Measurements from ENCODE around the gene CDX1.

CDX1 gene

DNA sequence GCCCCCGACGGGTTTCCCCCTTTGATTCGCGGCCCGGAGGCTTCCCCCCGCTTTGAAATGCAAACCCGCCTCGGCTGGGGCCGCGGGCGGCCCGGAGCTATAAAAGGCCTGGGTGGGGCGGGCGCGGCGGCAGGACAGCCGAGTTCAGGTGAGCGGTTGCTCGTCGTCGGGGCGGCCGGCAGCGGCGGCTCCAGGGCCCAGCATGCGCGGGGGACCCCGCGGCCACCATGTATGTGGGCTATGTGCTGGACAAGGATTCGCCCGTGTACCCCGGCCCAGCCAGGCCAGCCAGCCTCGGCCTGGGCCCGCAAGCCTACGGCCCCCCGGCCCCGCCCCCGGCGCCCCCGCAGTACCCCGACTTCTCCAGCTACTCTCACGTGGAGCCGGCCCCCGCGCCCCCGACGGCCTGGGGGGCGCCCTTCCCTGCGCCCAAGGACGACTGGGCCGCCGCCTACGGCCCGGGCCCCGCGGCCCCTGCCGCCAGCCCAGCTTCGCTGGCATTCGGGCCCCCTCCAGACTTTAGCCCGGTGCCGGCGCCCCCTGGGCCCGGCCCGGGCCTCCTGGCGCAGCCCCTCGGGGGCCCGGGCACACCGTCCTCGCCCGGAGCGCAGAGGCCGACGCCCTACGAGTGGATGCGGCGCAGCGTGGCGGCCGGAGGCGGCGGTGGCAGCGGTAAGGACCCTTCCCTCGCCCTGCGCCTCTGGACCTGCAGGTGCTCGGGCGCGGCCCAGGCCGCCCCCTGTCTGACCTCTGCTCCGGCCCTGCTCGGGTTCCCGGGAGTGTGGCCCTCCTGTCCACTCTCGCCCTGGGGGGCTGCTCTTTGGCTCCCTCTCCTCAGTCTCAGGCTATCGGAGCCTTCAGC is at the start of gene CDX1:
Gene CDX1 (plus strand): TSS at position 129 of the 862 bp plus-strand sequence. CDS start 99 bp downstream, at position 228.
- in situ Hi-C loops (cut with HindIII; ENCODE audit: low sequenced_read_pairs), result no loop called here

GRCh38 chr5:150117945-150118560 is 48.5 kb upstream of the CDX1 start:
- in situ Hi-C loops (cut with HindIII; ENCODE audit: low sequenced_read_pairs), result no loop called here

- in situ Hi-C loops (cut with HindIII; ENCODE audit: low sequenced_read_pairs), result no loop called here
Measured at GRCh38 chr5:150118561-150119229, 47.9 kb upstream of the CDX1 start.

- in situ Hi-C loops (cut with HindIII; ENCODE audit: low sequenced_read_pairs), result no loop called here
Measured at GRCh38 chr5:150119421-150120061, 47.0 kb upstream of the CDX1 start.

- in situ Hi-C loops (cut with HindIII; ENCODE audit: low sequenced_read_pairs), result no loop called here
Measured at GRCh38 chr5:150120062-150120441, 46.5 kb upstream of the CDX1 start.

DNA sequence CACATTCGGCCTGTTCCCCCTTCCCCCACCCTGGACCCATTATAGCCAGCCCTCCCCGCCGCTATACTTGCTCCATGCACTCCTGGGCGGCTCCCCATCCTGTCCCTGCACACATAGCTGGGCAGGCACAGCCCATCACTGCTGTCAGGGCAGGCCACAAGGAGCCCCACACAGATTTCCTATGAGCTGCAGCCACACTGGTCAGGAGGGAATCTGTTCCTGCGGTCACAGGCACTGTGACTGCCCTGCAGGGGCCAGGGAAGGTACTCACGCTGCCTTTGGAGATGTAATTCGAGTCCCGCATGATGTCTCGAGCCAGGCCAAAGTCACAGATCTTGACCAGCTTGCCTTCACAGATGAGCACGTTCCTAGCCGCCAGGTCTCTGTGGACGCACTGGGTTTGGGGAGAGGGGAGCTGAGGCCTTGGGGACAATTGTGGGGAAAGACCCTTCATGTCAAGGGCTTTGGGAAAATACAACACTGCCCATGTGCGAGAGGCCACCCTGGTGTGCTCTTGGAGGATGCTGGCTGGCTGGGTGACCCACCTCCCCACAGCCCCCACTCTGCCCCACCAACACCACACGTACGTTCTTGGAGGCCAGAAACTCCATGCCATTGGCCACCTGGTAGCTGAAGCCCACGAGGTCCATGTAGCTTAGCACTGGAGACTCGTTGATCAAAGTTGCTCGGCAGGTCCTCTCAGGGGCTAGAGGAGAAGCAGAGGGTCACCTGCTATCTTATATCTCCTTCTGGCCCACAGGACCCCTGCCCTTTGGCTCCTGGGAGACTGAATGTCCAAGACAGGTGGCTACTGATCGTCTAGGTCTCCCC is 45.7 kb upstream of the CDX1 start:
- in situ Hi-C loops (cut with HindIII; ENCODE audit: low sequenced_read_pairs), result no loop called here

- in situ Hi-C loops (cut with HindIII; ENCODE audit: low sequenced_read_pairs), result no loop called here
Measured at GRCh38 chr5:150121448-150122157, 45.0 kb upstream of the CDX1 start.

- in situ Hi-C loops (cut with HindIII; ENCODE audit: low sequenced_read_pairs), result no loop called here
Measured at GRCh38 chr5:150122158-150122510, 44.4 kb upstream of the CDX1 start.

- in situ Hi-C loops (cut with HindIII; ENCODE audit: low sequenced_read_pairs), result no loop called here
Measured at GRCh38 chr5:150122536-150123481, 43.8 kb upstream of the CDX1 start.

DNA sequence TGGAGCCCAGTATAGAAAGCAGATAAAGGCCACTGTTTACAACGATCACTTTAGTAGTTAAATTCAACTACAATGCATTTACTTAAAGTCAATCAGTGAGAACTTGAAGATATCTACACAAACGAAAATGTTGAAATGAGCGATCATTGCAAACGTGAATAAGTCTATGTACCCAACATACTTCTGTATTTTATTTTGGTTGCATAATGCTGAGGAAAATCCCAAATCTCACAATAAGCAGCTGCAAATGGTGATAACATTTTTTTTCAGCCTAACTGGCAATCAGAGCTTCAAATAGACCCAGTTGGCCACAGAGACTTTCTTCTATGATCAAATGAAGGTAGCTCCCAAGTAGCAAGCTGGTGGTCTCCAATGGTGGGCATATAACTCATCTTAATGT is 43.0 kb upstream of the CDX1 start:
- in situ Hi-C loops (cut with HindIII; ENCODE audit: low sequenced_read_pairs), result no loop called here

GRCh38 chr5:150124111-150124557 is 42.4 kb upstream of the CDX1 start:
- in situ Hi-C loops (cut with HindIII; ENCODE audit: low sequenced_read_pairs), result no loop called here

DNA sequence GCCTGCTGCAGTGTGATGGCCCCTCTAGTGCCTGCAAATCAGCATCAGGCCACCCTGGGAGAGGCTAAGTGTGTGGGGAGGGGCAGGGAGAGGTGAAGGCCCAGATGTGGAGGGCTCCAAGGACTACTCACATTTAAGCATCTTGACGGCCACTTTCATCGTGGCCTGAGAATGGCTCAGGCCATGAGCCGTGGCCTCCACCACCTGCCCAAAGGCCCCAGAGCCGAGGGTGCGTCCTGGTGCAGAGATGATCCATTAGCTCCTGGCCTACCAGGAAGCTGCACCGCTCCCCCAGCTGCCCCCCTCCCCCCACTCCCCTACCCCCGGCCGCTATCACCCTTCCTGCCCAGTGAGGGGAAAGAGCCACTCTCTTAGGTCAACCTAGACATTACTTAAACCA is 42.0 kb upstream of the CDX1 start:
- in situ Hi-C loops (cut with HindIII; ENCODE audit: low sequenced_read_pairs), result no loop called here

DNA sequence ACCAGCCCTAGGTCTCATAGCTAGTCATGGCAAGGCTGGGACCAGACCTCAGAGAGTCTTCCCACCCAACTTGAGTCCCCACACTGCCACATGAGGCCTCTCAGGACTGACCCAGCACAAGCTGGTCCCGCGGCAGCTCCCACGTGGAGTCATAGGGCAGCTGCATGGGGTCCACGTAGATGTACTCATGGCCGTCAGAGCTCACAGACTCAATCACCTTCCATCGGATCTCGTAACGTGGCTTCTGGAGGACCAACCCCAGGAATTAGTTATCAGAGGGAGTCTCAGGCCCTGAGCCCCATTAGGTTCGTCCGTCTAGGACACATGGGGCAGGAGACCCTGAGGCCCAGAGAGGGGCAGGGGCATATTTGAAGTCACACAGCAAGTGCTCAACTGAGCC is 41.2 kb upstream of the CDX1 start:
- in situ Hi-C loops (cut with HindIII; ENCODE audit: low sequenced_read_pairs), result no loop called here

DNA sequence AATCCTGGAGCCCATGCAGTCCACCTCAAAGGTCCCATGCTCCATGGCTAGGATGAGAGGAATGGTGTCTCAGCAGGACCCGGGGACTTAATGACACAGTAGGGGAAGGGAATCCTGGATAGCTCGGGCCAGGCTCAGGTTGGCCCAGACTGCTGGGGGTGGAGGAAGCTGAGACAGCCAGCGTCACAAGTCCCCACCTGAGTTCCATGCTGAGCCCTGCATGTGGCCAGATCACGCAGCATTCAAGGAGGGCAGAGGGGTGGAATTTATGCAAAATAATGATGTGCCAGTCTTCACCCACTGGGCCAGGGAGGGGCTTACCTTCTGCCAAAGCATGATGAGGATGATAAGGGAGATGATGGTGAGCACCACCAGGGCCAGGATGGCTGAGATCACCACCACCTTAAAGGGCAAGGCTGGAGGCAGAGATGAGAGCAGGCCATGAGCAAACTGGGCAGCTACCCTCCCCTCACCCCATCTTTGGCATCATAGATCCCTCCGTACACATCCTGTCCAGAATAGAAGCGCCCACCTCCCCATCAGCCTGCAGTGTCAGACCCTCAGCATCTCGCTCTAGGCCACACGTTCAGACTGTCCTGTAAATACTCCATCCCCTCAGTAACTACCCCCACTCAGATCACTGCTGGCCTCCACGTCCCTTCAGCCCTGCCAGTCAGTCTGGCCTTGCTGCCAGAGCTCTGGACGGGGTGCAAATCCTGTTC is 40.2 kb upstream of the CDX1 start:
- in situ Hi-C loops (cut with HindIII; ENCODE audit: low sequenced_read_pairs), result no loop called here

GRCh38 chr5:150126921-150127265 is 39.7 kb upstream of the CDX1 start:
- in situ Hi-C loops (cut with HindIII; ENCODE audit: low sequenced_read_pairs), result no loop called here

GRCh38 chr5:150129454-150129812 is 37.1 kb upstream of the CDX1 start:
- in situ Hi-C loops (cut with HindIII; ENCODE audit: low sequenced_read_pairs), result no loop called here

- in situ Hi-C loops (cut with HindIII; ENCODE audit: low sequenced_read_pairs), result no loop called here
Measured at GRCh38 chr5:150129813-150130492, 36.6 kb upstream of the CDX1 start.

GRCh38 chr5:150130493-150130922 is 36.1 kb upstream of the CDX1 start:
- in situ Hi-C loops (cut with HindIII; ENCODE audit: low sequenced_read_pairs), result no loop called here
